WTC11 (cell line): ENCODE data around the gene SPTBN4. TPM values are rescaled to one million over a fixed set of nuclear protein-coding genes. Genes with fewer than 3 reads are reported as not detected.

Experiments used
- ATAC-seq: fragments of 200-7000 bp; cut with Tn5 transposase; 2 replicates; pipeline ENCODE4 v1.10.0; 2021; ENCODE audit warnings: mild to moderate bottlenecking, moderate library complexity
- CTCF ChIA-PET: fragments of 300-600 bp; sonication (Branson Sonifier 250); formaldehyde crosslinking; loops from one replicate; lab custom pipeline; 2021; ENCODE audit warnings: antibody characterized with exemption; lab: Charles Lee
- POLR2A ChIA-PET: fragments of 350-600 bp; sonication (Branson Sonifier 250); formaldehyde crosslinking; loops from one replicate; lab custom pipeline; 2021; ENCODE audit warnings: antibody characterized with exemption; lab: Charles Lee
- DNase-seq: peaks from one replicate; pipeline ENCODE4 v3.0.0; 2021; ENCODE audit warnings: low spot score
- H3K27ac Mint-ChIP-seq: 2 replicates; pipeline ENCODE4 v1.8.0; 2021; ENCODE audit warnings: mixed read lengths
- H3K27me3 Mint-ChIP-seq: 2 replicates; pipeline ENCODE4 v1.8.0; 2021; ENCODE audit warnings: low read depth, mild to moderate bottlenecking, moderate library complexity, mixed read lengths
- H3K36me3 Mint-ChIP-seq: 2 replicates; pipeline ENCODE4 v1.8.0; 2021; ENCODE audit warnings: mixed read lengths
- H3K4me1 Mint-ChIP-seq: 2 replicates; pipeline ENCODE4 v1.8.0; 2022; ENCODE audit warnings: mixed read lengths
- H3K4me3 Mint-ChIP-seq: 2 replicates; pipeline ENCODE4 v1.8.0; 2021; ENCODE audit warnings: mild to moderate bottlenecking, moderate library complexity, mixed read lengths
- H3K9me3 Mint-ChIP-seq: 2 replicates; pipeline ENCODE4 v1.8.0; 2021; ENCODE audit warnings: mixed read lengths
- GTF2I ChIP-seq: fragments of 250-450 bp; sonication (Bioruptor Pico); conservative IDR thresholded peaks from 2 replicates; pipeline ENCODE4 v1.4.0; 2021; ENCODE audit warnings: mild to moderate bottlenecking
- HMGA2 ChIP-seq: fragments of 250-450 bp; sonication (Bioruptor Pico); IDR thresholded peaks from 2 replicates; pipeline ENCODE4 v1.4.0; 2021; ENCODE audit warnings: mild to moderate bottlenecking, moderate library complexity
- JUN ChIP-seq: sonication (generic); formaldehyde crosslinking; IDR thresholded peaks from 2 replicates; pipeline ENCODE4 v1.8.0; 2023; ENCODE audit warnings: mild to moderate bottlenecking, missing genetic modification reagents
- NFATC4 ChIP-seq: fragments of 250-450 bp; sonication (Bioruptor Pico); IDR thresholded peaks from 2 replicates; pipeline ENCODE4 v1.9.0; 2021; ENCODE audit warnings: mild to moderate bottlenecking
- NFE2L1 ChIP-seq: sonication (generic); formaldehyde crosslinking; IDR thresholded peaks from 2 replicates; pipeline ENCODE4 v1.8.1; 2023; ENCODE audit warnings: missing genetic modification reagents
- PRRX2 ChIP-seq: fragments of 250-450 bp; sonication (Bioruptor Pico); IDR thresholded peaks from 2 replicates; pipeline ENCODE4 v1.8.0; 2021; ENCODE audit warnings: mild to moderate bottlenecking
- TEAD1 ChIP-seq: sonication (generic); formaldehyde crosslinking; IDR thresholded peaks from 2 replicates; pipeline ENCODE4 v1.8.0; 2022; ENCODE audit warnings: mild to moderate bottlenecking, missing genetic modification reagents
- ZNF671 ChIP-seq: fragments of 250-450 bp; sonication (Bioruptor Pico); IDR thresholded peaks from 2 replicates; pipeline ENCODE4 v1.8.0; 2021; ENCODE audit warnings: mild to moderate bottlenecking
- total RNA-seq: library from RNA; stranded (reverse); gene quantifications from 3 replicates; pipeline ENCODE4 v1.2.3, GENCODE V29; 2021
- TF ChIP-seq, protein P1 (sequence below): fragments of 250-450 bp; sonication (Bioruptor Pico); IDR thresholded peaks from 2 replicates; pipeline ENCODE4 v1.9.0; 2021; ENCODE audit warnings: mild to moderate bottlenecking
- TF ChIP-seq, protein P2 (sequence below): sonication (generic); formaldehyde crosslinking; IDR thresholded peaks from 2 replicates; pipeline ENCODE4 v1.8.0; 2023; ENCODE audit warnings: missing genetic modification reagents
- TF ChIP-seq, protein P3 (sequence below): sonication (generic); formaldehyde crosslinking; IDR thresholded peaks from 2 replicates; pipeline ENCODE4 v1.8.1; 2023; ENCODE audit warnings: mild to moderate bottlenecking, moderate library complexity, missing genetic modification reagents
- TF ChIP-seq, protein P4 (sequence below): sonication (generic); formaldehyde crosslinking; IDR thresholded peaks from 2 replicates; pipeline ENCODE4 v1.8.0; 2023; ENCODE audit warnings: mild to moderate bottlenecking, missing genetic modification reagents
- TF ChIP-seq, protein P5 (sequence below): fragments of 250-450 bp; sonication (Bioruptor Pico); IDR thresholded peaks from 2 replicates; pipeline ENCODE4 v1.9.0; 2021; ENCODE audit warnings: mild to moderate bottlenecking
- TF ChIP-seq, protein P6 (sequence below): fragments of 250-450 bp; sonication (Bioruptor Pico); IDR thresholded peaks from 2 replicates; pipeline ENCODE4 v1.8.0; 2021; ENCODE audit warnings: mild to moderate bottlenecking
- TF ChIP-seq, protein P7 (sequence below): sonication (generic); formaldehyde crosslinking; IDR thresholded peaks from 2 replicates; pipeline ENCODE4 v1.8.1; 2022; ENCODE audit warnings: mild to moderate bottlenecking, moderate library complexity, missing genetic modification reagents
- TF ChIP-seq, protein P8 (sequence below): sonication (generic); formaldehyde crosslinking; IDR thresholded peaks from 2 replicates; pipeline ENCODE4 v1.8.1; 2023; ENCODE audit warnings: mild to moderate bottlenecking, missing genetic modification reagents, moderate library complexity
- TF ChIP-seq, protein P9 (sequence below): sonication (generic); formaldehyde crosslinking; IDR thresholded peaks from 2 replicates; pipeline ENCODE4 v1.8.1; 2022; ENCODE audit warnings: low read depth, missing genetic modification reagents, borderline replicate concordance
- TF ChIP-seq, protein P10 (sequence below): fragments of 250-450 bp; sonication (Bioruptor Pico); conservative IDR thresholded peaks from 2 replicates; pipeline ENCODE4 v1.9.0; 2021; ENCODE audit warnings: mild to moderate bottlenecking

The SPTBN4 gene
- total RNA-seq, 1 experiment from 2014 or later = 2.8 TPM

DNA sequence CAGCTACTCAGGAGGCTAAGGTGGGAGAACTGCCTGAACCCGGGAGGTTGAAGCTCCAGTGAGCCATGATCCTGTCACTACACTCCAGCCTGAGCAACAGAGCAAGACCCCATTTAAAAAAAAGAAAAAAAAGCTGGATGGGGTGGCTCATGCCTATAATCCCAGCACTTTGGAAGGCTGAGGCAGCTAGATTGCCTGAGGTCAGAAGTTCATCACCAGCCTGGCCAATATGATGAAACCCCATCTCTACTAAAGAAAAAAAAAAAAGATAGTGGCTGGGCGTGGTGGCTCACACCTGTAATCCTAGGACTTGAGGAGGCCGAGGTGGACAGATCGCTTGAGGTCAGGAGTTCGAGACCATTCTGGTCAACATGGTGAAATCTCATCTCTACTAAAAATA is 149.4 kb downstream of the SPTBN4 start (continued):
- TF ChIP-seq, protein P1, sequence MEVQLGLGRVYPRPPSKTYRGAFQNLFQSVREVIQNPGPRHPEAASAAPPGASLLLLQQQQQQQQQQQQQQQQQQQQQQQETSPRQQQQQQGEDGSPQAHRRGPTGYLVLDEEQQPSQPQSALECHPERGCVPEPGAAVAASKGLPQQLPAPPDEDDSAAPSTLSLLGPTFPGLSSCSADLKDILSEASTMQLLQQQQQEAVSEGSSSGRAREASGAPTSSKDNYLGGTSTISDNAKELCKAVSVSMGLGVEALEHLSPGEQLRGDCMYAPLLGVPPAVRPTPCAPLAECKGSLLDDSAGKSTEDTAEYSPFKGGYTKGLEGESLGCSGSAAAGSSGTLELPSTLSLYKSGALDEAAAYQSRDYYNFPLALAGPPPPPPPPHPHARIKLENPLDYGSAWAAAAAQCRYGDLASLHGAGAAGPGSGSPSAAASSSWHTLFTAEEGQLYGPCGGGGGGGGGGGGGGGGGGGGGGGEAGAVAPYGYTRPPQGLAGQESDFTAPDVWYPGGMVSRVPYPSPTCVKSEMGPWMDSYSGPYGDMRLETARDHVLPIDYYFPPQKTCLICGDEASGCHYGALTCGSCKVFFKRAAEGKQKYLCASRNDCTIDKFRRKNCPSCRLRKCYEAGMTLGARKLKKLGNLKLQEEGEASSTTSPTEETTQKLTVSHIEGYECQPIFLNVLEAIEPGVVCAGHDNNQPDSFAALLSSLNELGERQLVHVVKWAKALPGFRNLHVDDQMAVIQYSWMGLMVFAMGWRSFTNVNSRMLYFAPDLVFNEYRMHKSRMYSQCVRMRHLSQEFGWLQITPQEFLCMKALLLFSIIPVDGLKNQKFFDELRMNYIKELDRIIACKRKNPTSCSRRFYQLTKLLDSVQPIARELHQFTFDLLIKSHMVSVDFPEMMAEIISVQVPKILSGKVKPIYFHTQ (CRISPR knock-in tag) = no peak

DNA sequence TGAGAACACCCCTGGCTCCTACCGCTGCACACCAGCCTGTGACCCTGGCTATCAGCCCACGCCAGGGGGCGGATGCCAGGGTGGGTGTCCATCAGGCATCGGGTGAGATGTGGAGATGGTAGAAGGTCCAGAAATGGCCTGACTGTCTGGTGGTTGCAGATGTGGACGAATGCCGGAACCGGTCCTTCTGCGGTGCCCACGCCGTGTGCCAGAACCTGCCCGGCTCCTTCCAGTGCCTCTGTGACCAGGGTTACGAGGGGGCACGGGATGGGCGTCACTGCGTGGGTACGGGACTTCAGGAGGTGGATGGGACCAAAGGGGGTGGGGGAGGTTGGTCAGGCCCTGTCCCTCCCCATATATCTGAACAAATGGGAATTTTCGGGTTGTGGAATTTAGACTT is 150.1 kb downstream of the SPTBN4 start:
- CTCF ChIA-PET = no interaction called here
- Mint-ChIP-seq H3K4me1 (peaks cover 11% of the 10 kb centered on the region; the same call in 1 of the 2 replicates), H3K4me3 (no peak overlapping the region), H3K27me3 (peaks cover 15% of the 10 kb centered on the region), H3K9me3 (no peaks in the 10 kb centered on the region), H3K27ac (no peak overlapping the region), H3K36me3 (peaks cover 35% of the 10 kb centered on the region)
- POLR2A ChIA-PET = no interaction called here
- TF ChIP-seq, protein P2, sequence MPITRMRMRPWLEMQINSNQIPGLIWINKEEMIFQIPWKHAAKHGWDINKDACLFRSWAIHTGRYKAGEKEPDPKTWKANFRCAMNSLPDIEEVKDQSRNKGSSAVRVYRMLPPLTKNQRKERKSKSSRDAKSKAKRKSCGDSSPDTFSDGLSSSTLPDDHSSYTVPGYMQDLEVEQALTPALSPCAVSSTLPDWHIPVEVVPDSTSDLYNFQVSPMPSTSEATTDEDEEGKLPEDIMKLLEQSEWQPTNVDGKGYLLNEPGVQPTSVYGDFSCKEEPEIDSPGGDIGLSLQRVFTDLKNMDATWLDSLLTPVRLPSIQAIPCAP (CRISPR knock-in tag) = no peak
- TF ChIP-seq, protein P3, sequence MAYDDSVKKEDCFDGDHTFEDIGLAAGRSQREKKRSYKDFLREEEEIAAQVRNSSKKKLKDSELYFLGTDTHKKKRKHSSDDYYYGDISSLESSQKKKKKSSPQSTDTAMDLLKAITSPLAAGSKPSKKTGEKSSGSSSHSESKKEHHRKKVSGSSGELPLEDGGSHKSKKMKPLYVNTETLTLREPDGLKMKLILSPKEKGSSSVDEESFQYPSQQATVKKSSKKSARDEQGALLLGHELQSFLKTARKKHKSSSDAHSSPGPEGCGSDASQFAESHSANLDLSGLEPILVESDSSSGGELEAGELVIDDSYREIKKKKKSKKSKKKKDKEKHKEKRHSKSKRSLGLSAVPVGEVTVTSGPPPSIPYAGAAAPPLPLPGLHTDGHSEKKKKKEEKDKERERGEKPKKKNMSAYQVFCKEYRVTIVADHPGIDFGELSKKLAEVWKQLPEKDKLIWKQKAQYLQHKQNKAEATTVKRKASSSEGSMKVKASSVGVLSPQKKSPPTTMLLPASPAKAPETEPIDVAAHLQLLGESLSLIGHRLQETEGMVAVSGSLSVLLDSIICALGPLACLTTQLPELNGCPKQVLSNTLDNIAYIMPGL = no peak
- TF ChIP-seq TEAD1 (CRISPR knock-in tag) (no peak), NFE2L1 (CRISPR knock-in tag) (no peak), JUN (CRISPR knock-in tag) (no peak), GTF2I (no peak), PRRX2 (CRISPR knock-in tag) (no peak), HMGA2 (CRISPR knock-in tag) (no peak), ZNF671 (CRISPR knock-in tag) (no peak), NFATC4 (CRISPR knock-in tag) (no peak)
- TF ChIP-seq, protein P4, sequence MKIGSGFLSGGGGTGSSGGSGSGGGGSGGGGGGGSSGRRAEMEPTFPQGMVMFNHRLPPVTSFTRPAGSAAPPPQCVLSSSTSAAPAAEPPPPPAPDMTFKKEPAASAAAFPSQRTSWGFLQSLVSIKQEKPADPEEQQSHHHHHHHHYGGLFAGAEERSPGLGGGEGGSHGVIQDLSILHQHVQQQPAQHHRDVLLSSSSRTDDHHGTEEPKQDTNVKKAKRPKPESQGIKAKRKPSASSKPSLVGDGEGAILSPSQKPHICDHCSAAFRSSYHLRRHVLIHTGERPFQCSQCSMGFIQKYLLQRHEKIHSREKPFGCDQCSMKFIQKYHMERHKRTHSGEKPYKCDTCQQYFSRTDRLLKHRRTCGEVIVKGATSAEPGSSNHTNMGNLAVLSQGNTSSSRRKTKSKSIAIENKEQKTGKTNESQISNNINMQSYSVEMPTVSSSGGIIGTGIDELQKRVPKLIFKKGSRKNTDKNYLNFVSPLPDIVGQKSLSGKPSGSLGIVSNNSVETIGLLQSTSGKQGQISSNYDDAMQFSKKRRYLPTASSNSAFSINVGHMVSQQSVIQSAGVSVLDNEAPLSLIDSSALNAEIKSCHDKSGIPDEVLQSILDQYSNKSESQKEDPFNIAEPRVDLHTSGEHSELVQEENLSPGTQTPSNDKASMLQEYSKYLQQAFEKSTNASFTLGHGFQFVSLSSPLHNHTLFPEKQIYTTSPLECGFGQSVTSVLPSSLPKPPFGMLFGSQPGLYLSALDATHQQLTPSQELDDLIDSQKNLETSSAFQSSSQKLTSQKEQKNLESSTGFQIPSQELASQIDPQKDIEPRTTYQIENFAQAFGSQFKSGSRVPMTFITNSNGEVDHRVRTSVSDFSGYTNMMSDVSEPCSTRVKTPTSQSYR (CRISPR knock-in tag) = no peak
- TF ChIP-seq, protein P5, sequence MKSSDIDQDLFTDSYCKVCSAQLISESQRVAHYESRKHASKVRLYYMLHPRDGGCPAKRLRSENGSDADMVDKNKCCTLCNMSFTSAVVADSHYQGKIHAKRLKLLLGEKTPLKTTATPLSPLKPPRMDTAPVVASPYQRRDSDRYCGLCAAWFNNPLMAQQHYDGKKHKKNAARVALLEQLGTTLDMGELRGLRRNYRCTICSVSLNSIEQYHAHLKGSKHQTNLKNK (CRISPR knock-in tag) = no peak
- TF ChIP-seq, protein P6, sequence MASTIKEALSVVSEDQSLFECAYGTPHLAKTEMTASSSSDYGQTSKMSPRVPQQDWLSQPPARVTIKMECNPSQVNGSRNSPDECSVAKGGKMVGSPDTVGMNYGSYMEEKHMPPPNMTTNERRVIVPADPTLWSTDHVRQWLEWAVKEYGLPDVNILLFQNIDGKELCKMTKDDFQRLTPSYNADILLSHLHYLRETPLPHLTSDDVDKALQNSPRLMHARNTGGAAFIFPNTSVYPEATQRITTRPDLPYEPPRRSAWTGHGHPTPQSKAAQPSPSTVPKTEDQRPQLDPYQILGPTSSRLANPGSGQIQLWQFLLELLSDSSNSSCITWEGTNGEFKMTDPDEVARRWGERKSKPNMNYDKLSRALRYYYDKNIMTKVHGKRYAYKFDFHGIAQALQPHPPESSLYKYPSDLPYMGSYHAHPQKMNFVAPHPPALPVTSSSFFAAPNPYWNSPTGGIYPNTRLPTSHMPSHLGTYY (CRISPR knock-in tag) = no peak
- TF ChIP-seq, protein P7, sequence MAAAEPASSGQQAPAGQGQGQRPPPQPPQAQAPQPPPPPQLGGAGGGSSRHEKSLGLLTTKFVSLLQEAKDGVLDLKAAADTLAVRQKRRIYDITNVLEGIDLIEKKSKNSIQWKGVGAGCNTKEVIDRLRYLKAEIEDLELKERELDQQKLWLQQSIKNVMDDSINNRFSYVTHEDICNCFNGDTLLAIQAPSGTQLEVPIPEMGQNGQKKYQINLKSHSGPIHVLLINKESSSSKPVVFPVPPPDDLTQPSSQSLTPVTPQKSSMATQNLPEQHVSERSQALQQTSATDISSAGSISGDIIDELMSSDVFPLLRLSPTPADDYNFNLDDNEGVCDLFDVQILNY (CRISPR knock-in tag) = no peak
- TF ChIP-seq, protein P8, sequence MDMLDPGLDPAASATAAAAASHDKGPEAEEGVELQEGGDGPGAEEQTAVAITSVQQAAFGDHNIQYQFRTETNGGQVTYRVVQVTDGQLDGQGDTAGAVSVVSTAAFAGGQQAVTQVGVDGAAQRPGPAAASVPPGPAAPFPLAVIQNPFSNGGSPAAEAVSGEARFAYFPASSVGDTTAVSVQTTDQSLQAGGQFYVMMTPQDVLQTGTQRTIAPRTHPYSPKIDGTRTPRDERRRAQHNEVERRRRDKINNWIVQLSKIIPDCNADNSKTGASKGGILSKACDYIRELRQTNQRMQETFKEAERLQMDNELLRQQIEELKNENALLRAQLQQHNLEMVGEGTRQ (CRISPR knock-in tag) = no peak
- TF ChIP-seq, protein P9, sequence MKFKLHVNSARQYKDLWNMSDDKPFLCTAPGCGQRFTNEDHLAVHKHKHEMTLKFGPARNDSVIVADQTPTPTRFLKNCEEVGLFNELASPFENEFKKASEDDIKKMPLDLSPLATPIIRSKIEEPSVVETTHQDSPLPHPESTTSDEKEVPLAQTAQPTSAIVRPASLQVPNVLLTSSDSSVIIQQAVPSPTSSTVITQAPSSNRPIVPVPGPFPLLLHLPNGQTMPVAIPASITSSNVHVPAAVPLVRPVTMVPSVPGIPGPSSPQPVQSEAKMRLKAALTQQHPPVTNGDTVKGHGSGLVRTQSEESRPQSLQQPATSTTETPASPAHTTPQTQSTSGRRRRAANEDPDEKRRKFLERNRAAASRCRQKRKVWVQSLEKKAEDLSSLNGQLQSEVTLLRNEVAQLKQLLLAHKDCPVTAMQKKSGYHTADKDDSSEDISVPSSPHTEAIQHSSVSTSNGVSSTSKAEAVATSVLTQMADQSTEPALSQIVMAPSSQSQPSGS = no peak
- TF ChIP-seq, protein P10, sequence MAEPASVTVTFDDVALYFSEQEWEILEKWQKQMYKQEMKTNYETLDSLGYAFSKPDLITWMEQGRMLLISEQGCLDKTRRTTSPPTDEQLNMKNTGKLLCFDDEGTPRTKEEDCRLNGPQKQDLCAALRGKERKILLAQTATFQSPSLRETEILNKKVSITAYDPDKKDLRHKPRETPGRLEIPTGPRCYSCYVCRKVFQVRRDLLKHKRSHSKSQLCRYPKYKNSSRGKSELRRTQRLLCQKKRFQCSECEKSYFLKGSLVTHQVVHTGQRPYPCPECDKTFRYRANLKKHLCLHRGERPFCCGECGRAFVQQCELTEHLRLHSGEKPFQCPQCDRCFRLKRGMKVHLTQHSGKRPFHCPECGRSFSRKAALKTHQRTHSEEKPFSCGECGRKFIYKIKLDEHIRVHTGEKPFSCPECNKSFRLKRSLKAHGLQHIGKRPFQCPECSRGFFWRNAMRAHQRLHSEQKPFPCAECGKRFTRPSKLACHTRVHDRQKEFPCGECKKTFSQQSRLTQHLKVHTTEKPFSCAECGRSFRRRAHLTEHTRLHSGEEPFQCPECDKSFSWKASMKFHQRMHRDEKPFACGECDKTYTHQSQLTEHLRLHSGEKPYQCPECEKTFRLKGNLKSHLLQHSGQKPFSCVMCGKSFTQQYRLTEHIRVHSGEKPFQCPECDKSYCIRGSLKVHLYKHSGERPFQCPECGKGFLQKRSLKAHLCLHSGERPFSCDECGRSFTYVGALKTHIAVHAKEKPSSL (CRISPR knock-in tag) = no peak
- ATAC-seq = no peak
- no peak for DNase-seq
